GM10248 (cell line): ENCODE results near the gene HJURP.

ENCODE experiments used
- CTCF ChIA-PET: fragments of 300-600 bp; sonication (Branson Sonifier 250); formaldehyde crosslinking; extraction: SDS; loops from one replicate; lab custom pipeline; 2021; ENCODE audit warnings: antibody characterized with exemption; lab: Yijun Ruan, JAX
- POLR2A ChIA-PET: fragments of 350-650 bp; sonication (Branson Sonifier 250); formaldehyde crosslinking; extraction: SDS; loops from one replicate; lab custom pipeline; 2020; ENCODE audit warnings: antibody characterized with exemption; lab: Yijun Ruan, JAX
- DNase-seq: peaks from one replicate; pipeline ENCODE4 v3.0.0; 2012; ENCODE audit errors: extremely low spot score
- CTCF ChIP-seq: IDR thresholded peaks from 2 replicates; pipeline ENCODE4 v1.5.1; 2012; ENCODE audit warnings: mild to moderate bottlenecking, low read depth; ENCODE audit errors: extremely low read depth, missing control alignments, control extremely low read depth

The HJURP gene

GRCh38 chr2:233791883-233792329, 62.4 kb downstream of the HJURP start:
- no peak for TF ChIP-seq CTCF
- CTCF ChIA-PET, result no interaction called here
- no peak for DNase-seq
- POLR2A ChIA-PET, result no interaction called here

- no peak for DNase-seq
- POLR2A ChIA-PET, result no interaction called here
- CTCF ChIA-PET, result no interaction called here
- TF ChIP-seq CTCF, result no peak
Observed at GRCh38 chr2:233791151-233791882, 63.0 kb downstream of the HJURP start.

GRCh38 chr2:233789554-233789953, 64.8 kb downstream of the HJURP start:
- TF ChIP-seq CTCF, result no peak
- no peak for DNase-seq
- CTCF ChIA-PET, result interaction anchor here (1.2 kb wide), 1 partner anchor 30 kb away, joined by 3 read pairs; no protein-coding TSS in a partner anchor
- POLR2A ChIA-PET, result no interaction called here
